Bone marrow (tissue), 2 donors: ENCODE measurements around the gene DPYSL4.

ENCODE experiments used
- DNase-seq, 2 donors: peaks; one replicate each; lab custom pipeline; 2025; lab: John Stamatoyannopoulos, UW

The DPYSL4 gene

GRCh38 chr10:132196178-132197113 lies 9.7 kb downstream of the DPYSL4 start:
- DNase-seq = no peak

GRCh38 chr10:132197271-132198067 lies 10.7 kb downstream of the DPYSL4 start:
- DNase-seq = no peak

- DNase-seq = no peak
These were observed 11.3 kb downstream of the DPYSL4 start for GRCh38 chr10:132198068-132198370.

- DNase-seq = no peak
These were observed 11.8 kb downstream of the DPYSL4 start for GRCh38 chr10:132198381-132199181.

GRCh38 chr10:132199268-132199853 lies 12.6 kb downstream of the DPYSL4 start:
- no peak for DNase-seq

GRCh38 chr10:132199854-132200311 lies 13.1 kb downstream of the DPYSL4 start:
- DNase-seq = no peak

GRCh38 chr10:132200344-132201110 lies 13.8 kb downstream of the DPYSL4 start:
- no peak for DNase-seq

- no peak for DNase-seq
These were observed 14.6 kb downstream of the DPYSL4 start for GRCh38 chr10:132201111-132201969.

- DNase-seq = no peak
These were observed 15.6 kb downstream of the DPYSL4 start for GRCh38 chr10:132202070-132202970.

- DNase-seq = no peak
These were observed 16.7 kb downstream of the DPYSL4 start for GRCh38 chr10:132203256-132204077.

GRCh38 chr10:132204078-132204780 lies 17.5 kb downstream of the DPYSL4 start:
- no peak for DNase-seq

GRCh38 chr10:132204781-132205473 lies 18.2 kb downstream of the DPYSL4 start:
- no peak for DNase-seq

- DNase-seq = no peak
These were observed 19.1 kb downstream of the DPYSL4 start for GRCh38 chr10:132205650-132206376.

- DNase-seq = no peak
These were observed 19.6 kb downstream of the DPYSL4 start for GRCh38 chr10:132206377-132206745.

GRCh38 chr10:132206806-132207535 lies 20.2 kb downstream of the DPYSL4 start:
- DNase-seq = no peak
